GM19351 (cell line): Measurements from ENCODE around the gene EPHB1.
A peak's percentile ranks its signal among the peaks of the same experiment; 100 is the strongest.

Experiments used
- ATAC-seq: cut with Tn5 transposase; IDR thresholded peaks from one replicate; pipeline ENCODE4 v1.9.1; 2021; ENCODE audit warnings: mild to moderate bottlenecking, moderate library complexity; ENCODE audit not compliant: unreplicated experiment

Gene EPHB1

GRCh38 chr3:134874737-134875413 is 79.8 kb downstream of the EPHB1 start:
- ATAC-seq = no peak

- ATAC-seq = no peak
These were observed 81.8 kb downstream of the EPHB1 start for GRCh38 chr3:134876836-134877235.

GRCh38 chr3:134877788-134878187 is 82.7 kb downstream of the EPHB1 start:
- ATAC-seq = no peak

- ATAC-seq = no peak
These were observed 84.9 kb downstream of the EPHB1 start for GRCh38 chr3:134879990-134880389.

- no peak for ATAC-seq
These were observed 85.4 kb downstream of the EPHB1 start for GRCh38 chr3:134880431-134880830.

- no peak for ATAC-seq
These were observed 86.2 kb downstream of the EPHB1 start for GRCh38 chr3:134881305-134881704.

GRCh38 chr3:134883697-134884385 is 88.8 kb downstream of the EPHB1 start:
- ATAC-seq = no peak

- peak; percentile 94 for ATAC-seq
These were observed 91.0 kb downstream of the EPHB1 start for GRCh38 chr3:134885877-134886621.

- no peak for ATAC-seq
These were observed 91.9 kb downstream of the EPHB1 start for GRCh38 chr3:134886991-134887390.

- no peak for ATAC-seq
These were observed 92.5 kb downstream of the EPHB1 start for GRCh38 chr3:134887536-134887935.

- ATAC-seq = no peak
These were observed 97.3 kb downstream of the EPHB1 start for GRCh38 chr3:134892326-134892725.

GRCh38 chr3:134892761-134893160 is 97.7 kb downstream of the EPHB1 start:
- no peak for ATAC-seq

- ATAC-seq = no peak
These were observed 99.5 kb downstream of the EPHB1 start for GRCh38 chr3:134894533-134894932.

- ATAC-seq = no peak
These were observed 100.1 kb downstream of the EPHB1 start for GRCh38 chr3:134895181-134895580.

GRCh38 chr3:134896141-134896540 is 101.1 kb downstream of the EPHB1 start:
- no peak for ATAC-seq

- no peak for ATAC-seq
These were observed 101.6 kb downstream of the EPHB1 start for GRCh38 chr3:134896696-134897095.

- ATAC-seq = no peak
These were observed 102.5 kb downstream of the EPHB1 start for GRCh38 chr3:134897391-134898141.

- no peak for ATAC-seq
These were observed 103.2 kb downstream of the EPHB1 start for GRCh38 chr3:134898181-134898754.

GRCh38 chr3:134899786-134900185 is 104.7 kb downstream of the EPHB1 start:
- no peak for ATAC-seq

- no peak for ATAC-seq
These were observed 105.4 kb downstream of the EPHB1 start for GRCh38 chr3:134900482-134900881.

GRCh38 chr3:134901461-134901860 is 106.4 kb downstream of the EPHB1 start:
- ATAC-seq = no peak
